HG02973 (cell line): ENCODE data around the gene SF3B3.

Experiments used
- ATAC-seq: cut with Tn5 transposase; IDR thresholded peaks from one replicate; pipeline ENCODE4 v1.9.1; 2021; ENCODE audit warnings: moderate library complexity; ENCODE audit not compliant: unreplicated experiment

The SF3B3 gene

DNA sequence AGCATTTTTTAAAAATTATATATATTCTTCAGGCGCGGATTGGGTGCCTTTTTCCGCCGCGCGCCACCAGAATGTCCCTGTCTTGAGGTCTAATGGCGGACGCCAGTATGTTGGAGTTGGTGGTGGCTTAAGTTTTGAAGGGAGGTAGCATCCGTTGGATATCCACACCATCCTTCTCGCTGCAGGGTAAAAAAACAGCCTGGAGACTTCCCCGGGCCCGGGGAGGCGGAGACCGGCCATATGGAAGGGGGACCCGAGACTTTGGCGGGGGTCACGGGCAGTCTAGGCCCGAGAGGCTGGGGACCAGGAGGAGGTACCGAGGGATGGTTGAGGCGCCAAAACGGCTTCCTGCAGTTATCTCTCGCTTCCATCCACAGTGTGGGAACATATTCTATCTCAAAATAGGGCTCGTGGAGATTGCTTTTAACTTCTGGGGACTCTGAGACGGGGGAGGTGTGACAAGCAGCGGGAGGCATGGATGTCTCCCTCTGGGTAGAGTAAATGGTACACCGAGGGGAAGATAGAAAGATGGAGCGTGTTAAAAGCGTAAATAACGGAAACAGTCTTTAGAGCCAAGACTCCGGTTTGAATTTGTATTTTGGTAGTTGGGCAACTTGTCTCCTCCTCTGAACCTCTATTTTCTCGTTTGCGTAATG is at the start of gene SF3B3:
SF3B3 (plus strand) TSS at position 74 of the 656 bp plus-strand sequence. CDS start 2,841 bp downstream, outside the sequence.
- ATAC-seq, result peak; percentile 38

DNA sequence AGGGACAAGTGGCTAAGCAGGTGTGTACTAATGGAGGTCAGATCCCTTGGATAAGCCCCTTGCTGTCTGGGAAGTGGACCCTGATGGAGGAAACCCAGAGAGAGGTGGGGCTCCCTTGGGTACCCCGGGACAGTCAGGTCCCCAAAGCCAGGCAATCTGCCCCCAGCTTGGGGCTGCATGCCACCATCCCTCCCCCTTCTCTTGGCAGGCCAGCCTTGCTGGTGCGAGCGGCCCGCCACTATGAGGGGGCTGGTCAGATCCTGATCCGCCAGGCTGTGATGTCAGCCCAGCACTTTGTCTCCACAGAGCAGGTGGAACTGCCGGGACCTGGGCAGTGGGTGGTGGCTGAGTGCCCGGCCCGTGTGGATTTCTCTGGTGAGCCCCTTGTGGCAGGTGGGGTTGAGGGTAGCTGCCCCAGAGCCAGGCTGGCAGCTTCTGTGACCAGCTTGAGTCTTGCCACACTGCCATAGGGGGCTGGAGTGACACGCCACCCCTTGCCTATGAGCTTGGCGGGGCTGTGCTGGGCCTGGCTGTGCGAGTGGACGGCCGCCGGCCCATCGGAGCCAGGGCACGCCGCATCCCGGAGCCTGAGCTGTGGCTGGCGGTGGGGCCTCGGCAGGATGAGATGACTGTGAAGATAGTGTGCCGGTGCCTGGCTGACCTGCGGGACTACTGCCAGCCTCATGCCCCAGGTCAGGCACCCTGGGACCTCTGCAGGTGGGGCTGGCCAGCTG is 49.1 kb upstream of the SF3B3 start:
- ATAC-seq, result no peak

DNA sequence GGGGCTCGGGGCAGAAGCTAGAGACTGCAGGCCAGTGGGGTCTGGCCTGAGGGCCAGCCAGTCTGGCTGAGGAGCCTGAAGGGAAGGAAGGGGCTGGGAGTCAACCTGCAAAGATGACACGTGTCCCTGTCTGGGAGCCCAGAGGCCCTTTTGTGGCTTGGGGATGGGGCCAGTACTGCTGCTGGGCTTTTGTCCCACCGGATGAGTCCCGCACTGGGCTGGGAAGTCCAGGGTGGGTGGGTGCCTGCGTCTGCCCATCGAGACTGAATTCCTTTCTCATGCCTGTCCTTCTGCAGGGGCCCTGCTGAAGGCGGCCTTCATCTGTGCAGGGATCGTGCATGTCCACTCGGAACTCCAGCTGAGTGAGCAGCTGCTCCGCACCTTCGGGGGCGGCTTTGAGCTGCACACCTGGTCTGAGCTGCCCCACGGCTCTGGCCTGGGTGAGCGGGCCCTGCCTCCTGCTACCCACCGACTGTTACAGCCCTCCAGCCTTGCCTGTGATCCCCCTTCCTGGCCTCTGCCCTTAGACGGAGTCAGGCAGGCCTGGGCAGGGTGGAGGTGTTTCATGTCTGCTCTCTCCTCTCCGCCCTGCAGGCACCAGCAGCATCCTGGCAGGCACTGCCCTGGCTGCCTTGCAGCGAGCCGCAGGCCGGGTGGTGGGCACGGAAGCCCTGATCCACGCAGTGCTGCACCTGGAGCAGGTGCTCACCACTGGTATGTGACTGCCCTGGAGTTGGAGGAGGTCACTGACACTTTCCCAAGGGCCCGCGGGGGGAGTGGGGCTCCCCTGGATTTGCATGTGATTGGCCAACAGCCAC is 48.4 kb upstream of the SF3B3 start:
- ATAC-seq, result no peak

DNA sequence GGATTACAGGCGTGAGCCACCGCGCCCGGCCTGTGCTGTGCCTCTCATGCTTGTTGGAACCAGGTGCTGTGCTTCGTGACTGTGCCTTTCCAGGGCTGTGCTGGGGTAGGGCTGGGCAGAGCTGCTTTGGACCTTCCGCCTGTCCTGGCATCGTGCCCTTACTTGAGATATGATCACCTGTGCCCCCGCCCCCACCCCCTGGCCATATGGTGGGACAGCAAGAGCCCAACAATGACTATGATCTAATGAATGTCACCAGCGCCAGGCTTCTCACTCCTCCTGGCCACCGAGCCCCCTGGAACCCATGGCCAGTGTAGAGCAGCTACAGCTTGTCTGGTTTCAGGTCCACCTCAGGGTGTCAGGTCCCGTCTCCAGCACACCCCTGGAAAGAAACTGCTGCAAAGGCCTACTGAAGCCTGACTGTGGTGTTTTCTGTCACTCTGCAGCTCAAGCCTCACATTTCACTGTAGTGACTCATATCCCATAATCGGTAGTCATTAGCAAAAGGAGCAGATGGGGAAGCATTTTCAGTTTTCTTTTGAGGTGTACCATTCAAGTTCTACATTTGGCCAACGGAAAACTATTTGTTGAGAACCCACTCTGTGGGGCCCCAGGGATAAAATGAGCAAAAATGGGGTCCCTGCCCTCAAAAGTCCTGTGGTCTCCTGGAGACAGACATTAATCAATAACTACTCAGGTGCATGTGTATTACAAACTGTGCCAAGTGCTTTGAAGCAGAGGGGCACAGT is 47.2 kb upstream of the SF3B3 start:
- peak; percentile 87 for ATAC-seq

DNA sequence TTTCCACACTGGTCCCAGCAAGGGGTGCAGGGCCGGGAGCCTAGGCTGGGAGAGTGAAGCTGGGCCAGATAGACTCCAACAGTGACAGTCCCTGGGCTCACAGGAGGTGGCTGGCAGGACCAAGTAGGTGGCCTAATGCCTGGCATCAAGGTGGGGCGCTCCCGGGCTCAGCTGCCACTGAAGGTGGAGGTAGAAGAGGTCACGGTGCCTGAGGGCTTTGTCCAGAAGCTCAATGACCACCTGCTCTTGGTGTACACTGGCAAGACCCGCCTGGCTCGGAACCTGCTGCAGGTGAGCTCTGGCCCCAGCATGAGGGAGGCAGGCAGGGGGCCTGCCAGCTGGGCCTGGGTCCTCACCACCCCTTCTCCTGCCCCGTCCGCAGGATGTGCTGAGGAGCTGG is 45.4 kb upstream of the SF3B3 start:
- no peak for ATAC-seq

DNA sequence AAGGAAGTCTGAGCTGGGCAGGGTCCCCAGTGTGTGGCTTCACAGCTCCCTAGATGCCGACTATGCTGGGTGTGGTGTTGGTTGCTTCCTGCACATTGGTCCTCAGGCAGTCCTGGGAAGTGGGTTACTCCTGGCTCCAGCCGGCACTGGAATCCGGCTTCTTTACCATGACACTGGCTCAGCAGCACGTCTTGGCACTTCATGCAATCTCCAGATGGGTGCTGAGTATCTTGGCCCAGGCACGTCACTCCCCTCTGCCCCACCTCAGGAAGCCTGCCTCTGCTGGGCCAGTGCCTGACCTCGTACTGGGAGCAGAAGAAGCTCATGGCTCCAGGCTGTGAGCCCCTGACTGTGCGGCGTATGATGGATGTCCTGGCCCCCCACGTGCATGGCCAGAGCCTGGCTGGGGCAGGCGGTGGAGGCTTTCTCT is 44.7 kb upstream of the SF3B3 start:
- ATAC-seq, result no peak

DNA sequence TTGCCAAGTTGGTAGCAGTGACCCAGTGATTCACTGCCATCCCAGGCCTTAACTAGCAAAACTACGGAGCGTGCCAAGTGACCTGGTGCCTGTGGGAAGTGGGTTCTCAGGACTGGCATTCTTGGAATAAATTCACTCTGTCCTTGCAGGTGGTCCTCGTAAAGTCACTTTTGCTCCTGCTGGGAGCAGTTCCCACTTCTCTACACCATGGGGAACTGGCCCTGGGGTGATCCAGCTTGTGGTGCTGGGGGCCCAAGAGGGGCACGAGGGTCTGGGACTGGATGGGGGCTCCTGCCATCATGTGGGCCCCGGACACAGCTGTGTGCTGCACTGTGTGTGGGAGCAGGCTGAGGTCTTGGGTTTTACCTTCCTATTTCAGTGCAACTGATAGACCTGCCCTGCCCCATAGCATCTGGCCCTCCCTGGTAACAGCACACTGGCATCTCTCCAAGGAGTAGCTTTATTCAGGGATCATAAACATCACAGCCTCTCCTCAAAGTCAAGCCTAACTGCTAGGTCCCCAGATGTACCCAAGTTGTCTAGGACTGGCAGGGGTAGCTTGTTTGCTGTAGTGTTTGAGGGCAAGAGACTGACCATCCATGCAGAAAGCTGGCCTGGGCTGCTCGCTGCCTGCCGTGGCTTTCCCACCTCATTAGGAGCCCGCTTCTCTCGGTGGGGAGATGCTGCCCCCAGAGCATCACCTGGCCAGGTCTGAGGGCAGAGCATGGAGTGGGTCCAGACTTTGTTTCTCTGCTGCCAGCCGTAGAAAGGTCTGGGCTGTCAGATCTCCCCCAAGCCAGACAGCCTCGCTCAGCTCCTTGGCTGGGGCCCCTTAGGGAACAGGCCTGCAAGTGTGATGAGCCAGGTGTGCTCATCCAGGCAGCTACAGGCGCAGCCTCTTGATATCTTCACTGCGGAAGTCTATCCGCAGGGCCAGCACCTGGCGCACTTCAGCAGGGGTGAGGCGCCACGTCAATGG is 43.2 kb upstream of the SF3B3 start:
- ATAC-seq, result no peak

DNA sequence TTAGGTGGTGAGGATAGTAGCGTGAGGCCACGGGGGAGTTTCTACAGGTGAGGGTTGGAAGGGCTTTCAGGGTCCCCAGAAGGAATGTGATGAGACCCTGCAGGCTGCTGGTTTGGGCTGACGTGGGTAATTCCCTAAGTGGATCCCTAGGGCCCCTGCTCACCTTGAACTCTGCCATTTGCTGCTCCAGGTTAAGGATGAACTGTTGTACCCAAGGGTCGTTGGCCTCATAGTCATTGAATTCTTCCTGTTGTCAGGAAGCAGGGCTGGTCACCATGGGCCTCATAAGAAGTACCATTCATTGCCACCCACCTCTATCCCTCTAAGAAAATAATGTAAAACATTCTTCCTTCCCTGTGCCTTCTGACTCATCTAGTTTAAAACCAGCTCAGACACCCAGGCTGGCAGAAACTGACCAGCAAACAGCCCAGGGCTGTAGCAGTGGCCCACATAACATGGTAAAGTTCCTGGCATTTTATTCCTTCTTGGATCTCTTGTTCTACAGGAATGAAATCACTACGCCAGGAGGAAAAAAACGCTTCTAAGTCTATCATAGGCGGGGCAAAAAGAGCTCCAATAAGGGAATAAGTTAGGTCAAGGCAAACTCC is 41.6 kb upstream of the SF3B3 start:
- ATAC-seq, result no peak

DNA sequence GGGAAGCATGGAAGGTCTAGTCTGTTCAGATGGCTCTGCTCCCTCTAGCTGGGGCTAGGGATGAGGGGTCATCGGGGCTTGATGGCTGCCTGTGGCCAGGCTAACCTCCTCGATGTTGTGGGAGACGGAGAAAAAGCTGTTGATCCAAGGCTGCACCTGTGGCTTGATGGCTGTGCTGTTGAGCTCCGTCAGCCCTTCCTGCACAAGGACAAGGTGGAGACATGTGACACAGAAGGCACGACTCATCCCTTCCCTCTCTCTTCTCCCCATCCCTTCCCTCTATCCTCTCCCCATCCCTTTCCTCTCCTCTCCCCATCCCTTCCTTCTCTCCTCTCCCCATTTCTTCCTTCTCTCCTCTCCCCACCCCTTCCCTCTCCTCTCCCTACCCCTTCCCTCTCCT is 41.0 kb upstream of the SF3B3 start:
- ATAC-seq, result no peak

DNA sequence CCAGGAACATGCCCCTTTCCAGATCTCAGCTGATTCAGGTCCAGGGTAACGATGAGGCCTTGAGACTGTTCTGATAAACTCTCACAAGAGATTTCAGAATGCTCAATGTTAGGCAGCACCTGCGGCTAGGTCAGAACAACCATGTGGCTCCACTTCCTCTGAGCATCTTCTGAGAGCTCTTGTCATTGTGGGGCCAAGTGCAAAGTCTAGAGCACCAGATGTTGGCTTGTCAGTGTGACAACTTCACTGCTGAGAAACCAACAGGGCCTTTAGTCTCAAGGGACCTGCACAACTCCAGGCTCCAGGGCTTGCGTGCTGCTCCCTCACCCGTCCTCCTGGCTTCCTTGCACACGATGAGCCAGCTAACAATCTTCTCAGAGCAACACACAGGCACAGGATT is 40.2 kb upstream of the SF3B3 start:
- ATAC-seq, result no peak

DNA sequence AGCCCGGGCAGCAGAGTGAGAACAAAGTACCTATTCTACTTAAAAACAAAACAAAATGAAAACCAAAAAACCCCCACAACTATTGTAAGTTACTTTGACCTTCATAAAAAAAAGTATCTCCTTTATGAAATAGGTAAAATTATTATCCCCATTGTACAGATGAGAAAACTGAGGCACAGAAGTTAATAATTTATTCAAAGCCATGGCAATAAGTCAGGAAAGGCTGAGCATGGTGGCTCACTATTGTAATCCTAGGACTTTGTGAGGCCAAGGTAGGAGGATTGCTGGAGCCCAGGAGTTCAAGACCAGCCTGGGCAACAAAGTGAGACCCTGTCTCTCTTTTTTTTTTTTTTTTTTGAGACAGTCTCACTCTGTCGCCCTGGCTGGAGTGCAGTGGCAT is 38.7 kb upstream of the SF3B3 start:
- no peak for ATAC-seq

DNA sequence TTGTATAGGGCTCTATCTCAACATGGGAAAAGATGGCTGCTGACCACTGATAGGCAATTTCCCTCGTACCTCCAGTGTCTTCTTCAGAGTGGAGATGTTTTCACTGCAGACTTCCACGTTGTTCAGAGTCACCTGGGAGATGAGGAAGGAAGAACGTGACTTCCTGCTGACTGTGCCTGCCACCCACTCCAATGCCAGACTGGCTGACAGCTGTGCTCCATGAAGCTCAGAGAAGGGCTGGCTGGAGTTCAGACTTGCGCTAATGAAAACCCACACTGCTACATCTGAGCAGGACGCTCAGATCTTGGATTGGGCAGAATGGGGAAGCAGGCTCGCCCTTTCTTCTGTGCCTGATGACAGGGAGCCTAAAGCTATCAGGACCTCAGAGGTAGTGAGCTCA is 33.4 kb upstream of the SF3B3 start:
- ATAC-seq, result no peak

DNA sequence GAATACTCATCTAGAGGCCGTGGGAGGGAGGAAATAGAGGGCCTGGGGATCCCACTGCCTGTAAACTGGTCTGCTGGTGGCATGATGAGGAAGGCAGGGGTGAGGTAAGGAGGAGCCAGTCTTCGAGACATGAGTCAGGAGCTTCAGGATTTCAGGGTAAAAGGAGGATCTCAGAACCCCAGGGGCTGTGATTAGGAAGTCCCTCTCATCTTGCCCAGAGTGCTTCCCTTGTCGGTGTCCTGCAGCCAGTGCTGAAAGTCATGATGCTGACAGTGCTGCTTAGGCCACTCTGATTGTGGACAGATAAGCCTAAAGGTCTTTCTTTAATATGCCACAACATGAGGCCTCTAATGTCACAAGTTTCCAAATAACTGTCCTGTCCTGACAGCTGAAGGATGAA is 29.8 kb upstream of the SF3B3 start:
- ATAC-seq, result no peak

DNA sequence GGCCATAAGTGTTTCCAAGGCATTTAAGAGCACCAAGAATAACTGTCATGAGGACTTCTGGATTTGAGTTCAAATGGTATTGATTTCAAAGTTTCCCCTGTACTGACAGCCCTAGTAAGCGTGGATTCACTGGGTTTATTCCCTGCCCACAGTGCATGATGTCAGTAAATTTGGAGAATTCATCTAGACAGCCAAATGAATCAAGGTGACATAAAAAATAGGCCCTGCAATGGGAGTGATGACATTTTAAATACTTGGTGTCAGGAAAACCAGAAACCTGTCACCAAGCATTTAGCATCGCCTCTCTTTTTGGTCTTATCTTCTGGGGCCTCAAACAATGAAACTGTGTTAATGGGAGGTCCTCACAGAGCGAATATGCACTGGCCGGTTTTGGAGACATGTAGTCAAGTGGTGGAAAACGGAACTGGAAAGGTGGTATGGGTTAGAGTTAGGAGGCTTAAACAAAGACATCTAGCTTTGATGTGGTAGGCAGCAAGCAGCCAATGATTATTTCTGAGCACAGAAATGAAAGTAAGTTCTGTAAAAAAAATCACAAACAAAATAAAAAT is 29.3 kb upstream of the SF3B3 start:
- ATAC-seq, result no peak

DNA sequence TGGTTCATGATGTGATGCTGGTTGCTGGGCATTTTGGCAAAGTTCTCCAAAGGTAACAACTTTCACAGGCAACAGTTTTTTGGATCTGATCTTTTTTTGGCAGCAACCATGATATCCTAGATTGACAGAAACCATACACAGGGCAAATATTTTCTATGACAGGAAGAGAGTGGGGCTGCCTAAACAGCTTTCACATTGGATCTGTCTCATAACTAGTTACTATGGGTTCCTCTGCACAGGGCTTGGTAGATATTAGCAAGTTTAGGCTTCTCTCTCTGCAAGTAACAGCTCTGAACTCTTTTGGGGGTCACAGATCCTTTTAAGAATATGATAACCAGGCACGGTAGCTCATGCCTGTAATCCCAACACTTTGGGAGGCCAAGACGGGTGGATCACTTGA is 28.8 kb upstream of the SF3B3 start:
- ATAC-seq, result no peak

DNA sequence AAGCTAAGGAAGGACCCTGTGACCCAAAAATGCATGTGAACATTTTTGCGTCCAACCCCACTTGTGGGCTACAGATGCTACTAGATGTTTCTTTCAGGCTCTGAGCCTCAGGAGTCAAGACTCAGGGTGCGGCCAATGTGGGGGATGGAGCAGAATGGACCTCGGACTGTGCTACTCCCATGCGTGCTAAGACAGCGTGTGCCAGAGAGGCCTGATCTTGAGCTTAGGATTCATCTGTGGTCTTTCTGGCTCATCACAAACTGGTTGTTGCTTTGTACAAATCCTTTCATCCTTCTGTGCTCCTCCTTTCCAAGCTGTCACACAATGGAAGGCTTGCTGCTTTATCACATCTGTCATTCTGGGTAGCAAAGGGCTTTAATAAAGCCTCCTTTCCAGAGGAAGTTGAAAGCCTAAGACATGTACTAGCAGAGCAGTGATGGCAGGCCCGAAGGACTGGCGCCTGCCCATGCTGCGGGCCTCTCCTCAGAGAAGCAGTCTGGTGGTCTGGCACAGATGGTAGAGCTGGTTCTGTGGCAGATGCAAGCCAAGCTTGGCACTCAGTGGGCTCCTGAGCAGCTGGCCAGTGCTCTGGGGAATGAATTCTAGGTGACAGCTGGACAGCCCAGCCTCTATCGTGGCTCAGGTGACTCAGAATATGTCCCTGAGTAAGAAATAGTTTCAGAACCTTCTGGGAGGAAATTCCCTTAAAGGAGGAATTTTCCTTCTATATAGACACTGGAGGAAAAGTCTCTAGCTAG is 28.0 kb upstream of the SF3B3 start:
- no peak for ATAC-seq

DNA sequence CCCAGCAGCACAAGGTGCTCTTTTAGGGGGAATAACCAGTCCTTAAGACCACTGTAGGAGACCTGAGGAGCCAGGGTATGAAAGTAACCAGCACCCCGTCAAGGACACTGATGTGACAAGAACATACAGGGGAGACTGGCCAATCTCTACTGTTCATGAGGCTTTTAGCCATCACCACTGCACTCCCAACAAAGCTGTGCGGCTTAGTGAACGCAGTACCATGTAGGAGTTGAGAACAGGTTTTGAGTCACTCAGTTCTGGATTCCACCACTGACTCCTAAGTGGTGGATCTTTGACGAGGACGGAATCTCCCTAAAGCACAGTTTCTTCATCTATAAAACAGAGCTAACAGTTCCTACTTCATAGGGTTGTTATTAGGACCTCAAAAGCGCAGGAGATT is 27.1 kb upstream of the SF3B3 start:
- ATAC-seq, result no peak

DNA sequence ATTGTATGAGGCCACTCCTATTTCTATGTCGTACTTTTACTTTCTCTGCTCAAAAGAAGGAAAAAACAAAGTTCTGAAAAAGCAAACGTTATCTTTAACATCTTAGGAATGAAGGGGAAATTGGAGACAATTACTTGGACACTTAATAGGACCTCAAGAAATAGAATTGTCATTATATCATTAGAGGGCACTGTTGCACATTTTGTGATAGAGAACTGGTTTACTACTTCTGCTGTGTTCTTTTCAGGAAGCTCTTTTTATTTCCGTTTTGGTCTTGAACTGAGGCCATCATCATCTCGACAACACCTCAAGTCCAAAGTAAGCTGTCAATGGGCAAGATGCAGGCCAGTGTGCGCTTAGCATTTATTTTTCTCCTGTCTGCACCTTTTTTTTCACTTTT is 14.9 kb upstream of the SF3B3 start:
- no peak for ATAC-seq

DNA sequence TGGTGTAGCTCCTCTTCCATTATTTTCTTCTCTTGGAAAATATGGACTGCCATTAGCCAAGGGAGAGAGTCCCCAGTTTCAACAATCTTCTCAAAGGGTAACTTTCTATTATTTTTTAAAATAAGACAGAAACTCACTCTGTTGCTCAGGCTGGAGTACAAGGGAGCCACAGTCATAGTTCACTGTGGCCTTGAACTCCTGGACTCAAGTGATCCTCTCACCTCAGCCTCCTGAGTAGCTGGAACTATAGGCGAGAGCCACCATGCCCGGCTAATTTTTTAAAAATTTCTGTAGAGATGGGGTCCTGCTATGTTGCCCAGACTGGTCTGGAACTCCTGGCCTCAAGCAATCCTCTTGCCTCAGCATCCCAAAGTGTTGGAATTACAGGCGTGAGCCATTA is 13.4 kb upstream of the SF3B3 start:
- ATAC-seq, result no peak
